Caco-2 (cell line): Measurements from ENCODE around the gene ANGPTL8. TPM values are rescaled to one million over a fixed set of nuclear protein-coding genes. Genes with fewer than 3 reads are reported as not detected.
A peak's percentile ranks its signal among the peaks of the same experiment; 100 is the strongest.

Experiments used
- BruUV-seq: library from RNA; stranded (reverse); fragments of 400-500 nt; replicated peaks from 2 replicates; lab custom pipeline; 2021; lab: Mats Ljungman, UMichigan
- CTCF ChIA-PET: fragments of 300-600 bp; sonication (Branson Sonifier 250); formaldehyde crosslinking; loops from one replicate; lab custom pipeline; 2022; ENCODE audit warnings: antibody characterized with exemption; lab: Charles Lee
- POLR2A ChIA-PET: fragments of 300-600 bp; sonication (Branson Sonifier 250); formaldehyde crosslinking; loops from one replicate; lab custom pipeline; 2022; ENCODE audit warnings: antibody characterized with exemption; lab: Charles Lee
- DNase-seq, 2 experiments: peaks; one replicate each; pipeline versions ENCODE4 v3.0.0 to v3.0.0-alpha.2; 2020 to 2022
- H3K27me3 ChIP-seq: replicated peaks from 2 replicates; pipeline ENCODE4 v1.6.0; 2011; ENCODE audit warnings: low read length; ENCODE audit not compliant: control insufficient read depth, insufficient read depth
- H3K36me3 ChIP-seq: 2 replicates; pipeline ENCODE4 v1.5.1; 2011; ENCODE audit warnings: low read length; ENCODE audit not compliant: control insufficient read depth, insufficient read depth
- H3K4me1 ChIP-seq: fragments of 250-450 bp; sonication (Bioruptor Pico); 2 replicates; pipeline ENCODE4 v1.5.1; 2020; ENCODE audit warnings: mild to moderate bottlenecking
- H3K4me3 ChIP-seq: 2 replicates; pipeline ENCODE4 v1.5.1; 2011; ENCODE audit warnings: low read depth, mild to moderate bottlenecking, control low read depth, low read length
- H3K9me3 ChIP-seq: fragments of 250-450 bp; sonication (Bioruptor Pico); 2 replicates; pipeline ENCODE4 v1.5.1; 2020; ENCODE audit warnings: mild to moderate bottlenecking, moderate library complexity
- H3K27ac Mint-ChIP-seq: one replicate; pipeline ENCODE4 v1.8.0; 2022; ENCODE audit warnings: mixed read lengths; ENCODE audit not compliant: unreplicated experiment
- H3K27me3 Mint-ChIP-seq: one replicate; pipeline ENCODE4 v1.8.0; 2022; ENCODE audit warnings: mixed read lengths; ENCODE audit not compliant: insufficient read depth, unreplicated experiment
- H3K36me3 Mint-ChIP-seq: one replicate; pipeline ENCODE4 v1.8.0; 2022; ENCODE audit warnings: mild to moderate bottlenecking, mixed read lengths; ENCODE audit not compliant: insufficient read depth, unreplicated experiment
- H3K4me1 Mint-ChIP-seq: one replicate; pipeline ENCODE4 v1.8.0; 2022; ENCODE audit warnings: low read depth, mixed read lengths; ENCODE audit not compliant: unreplicated experiment
- H3K4me3 Mint-ChIP-seq: one replicate; pipeline ENCODE4 v1.8.0; 2022; ENCODE audit warnings: mild to moderate bottlenecking, moderate library complexity, mixed read lengths; ENCODE audit not compliant: unreplicated experiment
- H3K9me3 Mint-ChIP-seq: one replicate; pipeline ENCODE4 v1.8.0; 2022; ENCODE audit warnings: mixed read lengths; ENCODE audit not compliant: unreplicated experiment
- CTCF ChIP-seq, 2 experiments: fragments of 200-600 bp in 1 of 2; IDR thresholded peaks; 1 replicate in 1 of 2; 2 replicates in 1 of 2; pipeline versions ENCODE4 v1.5.1 to v1.8.0; 2011 to 2022; ENCODE audit warnings: antibody characterized with exemption in 1 of 2, control low read depth in 1 of 2, inconsistent platforms in 1 of 2, low read depth in 1 of 2, low read length in 1 of 2, mild to moderate bottlenecking in 1 of 2, moderate library complexity in 1 of 2; ENCODE audit not compliant: insufficient read depth in 1 of 2, severe bottlenecking in 1 of 2, unreplicated experiment in 1 of 2
- intact Hi-C: fragments of 100-400 bp; cut with micrococcal nuclease; formaldehyde crosslinking; loops from one replicate; pipeline ENCODE4 v1.10.0; 2022; ENCODE audit not compliant: unreplicated experiment
- total RNA-seq: library from RNA; stranded (reverse); gene quantifications from 2 replicates; pipeline ENCODE4 v1.2.3, GENCODE V29; 2022

Gene ANGPTL8
- total RNA-seq, 1 experiment from 2014 or later = not detected

- POLR2A ChIA-PET = interaction anchor here (1.0 to 1.4 kb wide), 5 partner anchors 9 to 153 kb away, joined by 3 to 5 read pairs (median 3); no protein-coding TSS in a partner anchor
- no peaks in the 10 kb centered on the region for H3K27me3 Mint-ChIP-seq
- H3K36me3 Mint-ChIP-seq = peaks cover 23% of the 10 kb centered on the region
- intact Hi-C loops = loop anchor here (1.0 kb wide), 1 partner anchor 10 kb away; no protein-coding TSS in a partner anchor
- no peaks in the 10 kb centered on the region for H3K9me3 ChIP-seq
- no peak overlapping the region for H3K4me3 ChIP-seq
- no peaks in the 10 kb centered on the region for H3K36me3 ChIP-seq
- peaks cover 46% of the 10 kb centered on the region for H3K4me1 ChIP-seq
- BruUV-seq = TSS peak; percentile 92
- TF ChIP-seq CTCF (IDR thresholded peaks at IDR 0.05; ENCODE audit: insufficient read depth in 1 of 2, low read depth in 1 of 2, low read length in 1 of 2, severe bottlenecking in 1 of 2, unreplicated experiment in 1 of 2) = no peak
- H3K27ac Mint-ChIP-seq = peak overlapping the region; percentile 87
- H3K27me3 ChIP-seq = no peaks in the 10 kb centered on the region
- H3K4me1 Mint-ChIP-seq = peaks cover 44% of the 10 kb centered on the region
- H3K9me3 Mint-ChIP-seq = no peaks in the 10 kb centered on the region
- CTCF ChIA-PET = interaction anchor here (0.6 to 1.6 kb wide), 4 partner anchors 28 to 170 kb away, joined by 3 to 5 read pairs (median 4); partner anchors contain the start of gene PRKCSH
- H3K4me3 Mint-ChIP-seq = peak overlapping the region; percentile 12
- no peak for DNase-seq
These were observed 25.9 kb downstream of the ANGPTL8 start for GRCh38 chr19:11265177-11265784.

DNA sequence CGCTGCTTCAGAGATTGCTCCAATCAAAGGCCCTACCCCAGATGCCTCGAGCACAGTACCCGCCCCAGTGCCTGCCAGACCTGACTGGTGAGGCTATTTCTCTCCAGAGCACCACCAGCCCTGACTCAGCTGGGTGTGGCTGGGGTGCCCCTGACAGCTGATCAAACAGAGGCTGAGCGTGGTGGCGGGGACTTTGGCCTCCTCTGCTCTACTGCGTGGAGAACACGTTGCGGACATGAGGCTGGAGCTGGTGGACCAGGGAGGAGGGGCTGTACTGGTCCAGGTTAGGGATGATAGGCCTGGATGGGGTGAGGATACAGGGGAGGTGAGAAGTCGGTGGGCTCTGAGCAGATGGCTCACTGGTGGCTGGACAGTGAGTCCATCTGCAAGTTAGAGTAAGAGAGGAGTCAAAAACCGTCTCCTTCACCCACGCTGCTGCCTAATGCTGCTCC is 26.4 kb downstream of the ANGPTL8 start:
- no peaks in the 10 kb centered on the region for H3K27me3 Mint-ChIP-seq
- ChIA-PET CTCF (interaction anchor here (0.6 to 1.6 kb wide), 6 partner anchors 27 to 1004 kb away, joined by 3 to 5 read pairs (median 4); partner anchors contain the start of gene PRKCSH), POLR2A (interaction anchor here (0.5 to 1.4 kb wide), 7 partner anchors 10 to 170 kb away, joined by 3 to 5 read pairs (median 3); partner anchors contain the start of gene PRKCSH)
- intact Hi-C loops = loop anchor here (1.0 kb wide), 1 partner anchor 9 kb away; no protein-coding TSS in a partner anchor
- H3K4me3 ChIP-seq = no peak overlapping the region
- peaks cover 44% of the 10 kb centered on the region for H3K4me1 Mint-ChIP-seq
- no TSS peak for BruUV-seq
- no peaks in the 10 kb centered on the region for H3K27me3 ChIP-seq
- H3K36me3 ChIP-seq = no peaks in the 10 kb centered on the region
- H3K4me3 Mint-ChIP-seq = peak overlapping the region; percentile 12
- no peak for TF ChIP-seq CTCF (IDR thresholded peaks at IDR 0.05; ENCODE audit: insufficient read depth in 1 of 2, low read depth in 1 of 2, low read length in 1 of 2, severe bottlenecking in 1 of 2, unreplicated experiment in 1 of 2)
- DNase-seq = peak; percentile 94 to 97
- peak overlapping the region; percentile 87 for H3K27ac Mint-ChIP-seq
- H3K9me3 ChIP-seq = no peaks in the 10 kb centered on the region
- H3K9me3 Mint-ChIP-seq = no peaks in the 10 kb centered on the region
- H3K4me1 ChIP-seq = peaks cover 46% of the 10 kb centered on the region
- H3K36me3 Mint-ChIP-seq = peaks cover 23% of the 10 kb centered on the region

- TF ChIP-seq CTCF (IDR thresholded peaks at IDR 0.05; ENCODE audit: insufficient read depth in 1 of 2, low read depth in 1 of 2, low read length in 1 of 2, severe bottlenecking in 1 of 2, unreplicated experiment in 1 of 2) = no peak
- Histone ChIP-seq H3K36me3 (no peaks in the 10 kb centered on the region), H3K27me3 (no peaks in the 10 kb centered on the region), H3K4me3 (no peak overlapping the region), H3K9me3 (no peaks in the 10 kb centered on the region), H3K4me1 (peaks cover 50% of the 10 kb centered on the region)
- BruUV-seq = no TSS peak
- Mint-ChIP-seq H3K4me3 (no peak overlapping the region), H3K36me3 (peaks cover 23% of the 10 kb centered on the region), H3K9me3 (no peaks in the 10 kb centered on the region), H3K27me3 (no peaks in the 10 kb centered on the region), H3K27ac (peak overlapping the region; percentile 87), H3K4me1 (peaks cover 44% of the 10 kb centered on the region)
- CTCF ChIA-PET = interaction anchor here (0.6 kb wide), 1 partner anchor 154 kb away, joined by 3 read pairs; no protein-coding TSS in a partner anchor
- no peak for DNase-seq
- POLR2A ChIA-PET = no interaction called here
- intact Hi-C loops = no loop called here
These were observed 28.1 kb downstream of the ANGPTL8 start for GRCh38 chr19:11267316-11268085.
